GM19455 (cell line): ENCODE data around the gene MICALL1.

Experiments used
- ATAC-seq: cut with Tn5 transposase; IDR thresholded peaks from one replicate; pipeline ENCODE4 v1.9.1; 2021; ENCODE audit not compliant: unreplicated experiment

Gene MICALL1

GRCh38 chr22:37982151-37982785 lies 76.2 kb downstream of the MICALL1 start:
- no peak for ATAC-seq

DNA sequence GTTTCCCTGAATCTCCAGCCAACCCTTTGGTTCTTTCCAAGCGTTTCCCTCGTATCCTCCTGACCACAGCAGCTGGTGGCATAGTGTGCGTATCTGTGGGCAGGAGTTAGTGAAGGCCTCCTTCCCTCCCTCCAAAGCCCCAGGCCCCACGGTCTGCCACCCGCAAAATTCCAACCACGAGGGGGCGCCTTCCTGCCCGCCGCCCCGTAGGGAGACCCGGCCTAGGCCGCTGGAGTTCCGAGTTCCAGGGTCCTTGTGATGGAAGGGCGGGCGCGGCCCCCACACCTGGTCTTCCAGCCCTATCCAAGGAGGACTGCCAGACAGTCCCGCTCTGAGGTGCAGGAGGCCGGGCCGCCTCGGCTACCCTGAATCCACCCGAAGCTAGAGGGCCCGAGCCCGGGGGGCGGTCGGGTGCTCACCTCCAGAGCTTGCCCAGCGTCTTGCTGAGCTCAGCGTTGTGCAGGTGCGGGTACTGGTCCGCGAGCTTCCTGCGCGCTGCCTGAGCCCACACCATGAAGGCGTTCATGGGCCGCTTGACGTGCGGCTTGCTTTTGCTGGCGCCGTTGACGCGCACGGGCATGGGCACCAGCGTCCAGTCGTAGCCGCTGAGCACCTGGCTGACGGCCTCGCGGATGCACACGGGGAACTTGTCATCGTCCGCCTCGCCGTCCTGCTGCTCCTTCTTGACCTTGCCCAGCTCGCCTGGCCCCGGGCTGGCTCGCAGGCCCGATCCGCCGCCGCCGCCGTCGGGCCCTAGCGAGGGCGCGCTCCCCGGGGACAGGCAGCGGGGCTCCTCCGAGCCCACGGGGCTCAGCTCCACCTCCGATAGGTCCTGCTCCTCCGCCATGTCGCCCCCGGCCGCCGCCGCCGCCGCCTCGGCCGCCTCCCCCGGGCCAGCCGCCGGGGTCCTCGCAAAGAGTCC lies 77.1 kb downstream of the MICALL1 start:
- ATAC-seq, result no peak

GRCh38 chr22:37983860-37984791 lies 78.0 kb downstream of the MICALL1 start, which contains the start of gene SOX10:
SOX10 (minus strand) TSS chr22:37984555; CDS start chr22:37983784, 771 bp downstream.
- ATAC-seq, result no peak

DNA sequence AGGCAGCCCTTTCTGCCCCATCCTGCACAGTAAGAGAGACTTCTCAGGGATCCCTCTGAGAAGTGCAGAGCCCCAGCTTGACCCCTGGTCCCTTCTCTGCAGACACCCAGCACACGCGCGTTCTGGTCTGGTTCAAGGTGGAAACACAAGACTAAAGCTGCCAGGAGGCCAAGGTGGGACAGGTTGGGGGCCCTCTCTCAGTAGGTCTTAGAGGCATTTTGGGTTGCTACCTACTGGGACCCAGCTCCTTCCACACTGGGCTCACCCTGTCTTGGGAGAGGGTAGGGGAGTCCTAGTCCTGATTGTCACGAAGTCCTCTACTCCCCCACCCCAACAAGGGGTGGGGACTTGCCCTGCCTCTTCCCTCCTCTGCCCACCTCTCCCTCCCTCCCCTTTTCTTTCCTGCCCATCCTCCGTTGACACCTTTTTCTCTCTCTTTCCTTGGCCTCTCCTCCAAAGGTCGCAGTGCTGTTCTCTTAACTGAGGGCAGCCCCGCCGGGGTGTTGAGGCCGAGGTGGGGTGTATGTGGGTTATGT lies 79.0 kb downstream of the MICALL1 start:
- ATAC-seq, result no peak

DNA sequence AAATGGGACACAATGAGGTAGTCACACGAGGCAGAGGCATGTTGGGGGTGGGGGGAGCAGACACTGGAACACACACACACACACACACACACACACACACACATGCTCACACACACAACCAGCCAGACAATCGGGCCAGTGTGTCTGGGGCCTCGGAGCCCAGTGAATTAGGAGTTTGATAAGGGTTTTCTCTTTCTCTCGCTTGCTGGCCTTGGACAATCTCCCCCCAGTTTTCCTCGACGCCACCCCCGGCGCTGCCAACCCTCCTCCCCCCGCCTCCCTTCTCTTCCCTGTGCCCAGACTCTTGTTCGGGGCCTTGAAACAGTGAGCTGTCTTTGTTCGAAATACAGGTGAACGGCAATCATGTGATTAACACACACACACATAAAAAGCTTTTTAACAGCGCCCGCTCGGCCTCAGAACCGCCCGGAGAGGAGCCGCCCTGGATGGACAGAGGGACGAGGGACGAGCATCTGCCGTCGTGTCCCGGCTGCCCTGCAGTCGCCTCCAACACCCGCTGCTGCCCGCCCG lies 79.7 kb downstream of the MICALL1 start:
- ATAC-seq, result no peak

DNA sequence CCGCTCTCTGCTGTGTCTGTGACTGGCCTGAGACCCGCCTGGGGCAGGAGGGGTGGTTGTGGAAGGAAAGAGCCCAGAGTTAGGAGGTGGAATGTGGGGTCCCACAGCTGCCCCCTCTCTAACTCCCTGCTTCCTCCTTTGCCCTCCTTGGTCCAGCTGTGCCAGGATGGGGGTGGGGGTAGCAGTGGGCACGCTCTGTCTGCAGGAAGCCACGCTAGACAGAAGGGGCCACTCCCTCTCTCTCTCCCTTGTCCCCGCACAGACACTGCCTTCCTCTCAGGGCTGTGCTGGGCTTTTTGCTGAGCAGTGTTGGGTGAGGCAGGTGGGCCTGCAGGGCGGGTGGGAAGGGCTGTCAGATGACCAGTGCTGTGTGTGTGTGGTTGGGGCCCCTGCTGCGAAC lies 80.3 kb downstream of the MICALL1 start:
- no peak for ATAC-seq

GRCh38 chr22:37989146-37990045 lies 83.3 kb downstream of the MICALL1 start:
- no peak for ATAC-seq

GRCh38 chr22:37990301-37990700 lies 84.2 kb downstream of the MICALL1 start:
- ATAC-seq, result no peak

GRCh38 chr22:37990862-37991261 lies 84.8 kb downstream of the MICALL1 start:
- ATAC-seq, result no peak

DNA sequence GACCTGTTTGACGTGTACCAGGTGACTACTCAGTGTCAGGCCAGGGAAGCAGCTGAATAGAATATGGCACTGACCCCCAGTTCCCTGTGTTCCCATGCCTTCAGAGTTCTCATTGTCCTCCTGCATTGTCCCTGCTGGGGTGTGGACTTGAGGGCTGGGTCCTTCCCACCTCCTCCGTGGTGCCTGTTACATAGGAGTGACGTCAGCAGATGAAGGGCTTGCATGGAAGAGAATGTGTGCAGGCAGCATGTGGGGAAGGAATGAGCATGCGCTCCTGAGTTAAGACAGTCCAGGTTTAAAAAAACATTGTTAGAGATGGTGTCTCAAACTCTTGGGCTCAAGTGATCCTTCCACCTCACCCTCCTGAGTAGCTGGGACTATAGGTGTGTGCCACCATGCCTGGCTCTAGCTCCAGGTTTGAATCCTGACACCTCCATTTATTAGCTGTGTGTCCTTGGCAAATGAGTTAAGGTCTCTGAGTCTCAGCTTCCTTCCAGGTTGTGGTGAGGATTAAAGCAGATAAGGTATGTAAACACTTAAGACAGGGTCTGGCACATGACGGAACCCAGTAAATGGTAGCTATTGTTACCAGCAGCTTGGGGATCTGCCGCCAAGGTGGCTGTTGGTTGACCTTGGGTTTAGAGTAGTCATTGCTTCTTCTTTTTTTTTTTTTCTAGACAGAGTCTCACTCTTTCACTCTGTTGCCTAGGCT lies 85.8 kb downstream of the MICALL1 start:
- ATAC-seq, result no peak
